ENCODE data around the gene NFATC1. TPM values are rescaled to one million over a fixed set of nuclear protein-coding genes. Genes with fewer than 3 reads are reported as not detected.

The NFATC1 gene
- total RNA-seq, 4 donors from 2014 or later: 10.1 to 15.0 (median 12.7) TPM

DNA sequence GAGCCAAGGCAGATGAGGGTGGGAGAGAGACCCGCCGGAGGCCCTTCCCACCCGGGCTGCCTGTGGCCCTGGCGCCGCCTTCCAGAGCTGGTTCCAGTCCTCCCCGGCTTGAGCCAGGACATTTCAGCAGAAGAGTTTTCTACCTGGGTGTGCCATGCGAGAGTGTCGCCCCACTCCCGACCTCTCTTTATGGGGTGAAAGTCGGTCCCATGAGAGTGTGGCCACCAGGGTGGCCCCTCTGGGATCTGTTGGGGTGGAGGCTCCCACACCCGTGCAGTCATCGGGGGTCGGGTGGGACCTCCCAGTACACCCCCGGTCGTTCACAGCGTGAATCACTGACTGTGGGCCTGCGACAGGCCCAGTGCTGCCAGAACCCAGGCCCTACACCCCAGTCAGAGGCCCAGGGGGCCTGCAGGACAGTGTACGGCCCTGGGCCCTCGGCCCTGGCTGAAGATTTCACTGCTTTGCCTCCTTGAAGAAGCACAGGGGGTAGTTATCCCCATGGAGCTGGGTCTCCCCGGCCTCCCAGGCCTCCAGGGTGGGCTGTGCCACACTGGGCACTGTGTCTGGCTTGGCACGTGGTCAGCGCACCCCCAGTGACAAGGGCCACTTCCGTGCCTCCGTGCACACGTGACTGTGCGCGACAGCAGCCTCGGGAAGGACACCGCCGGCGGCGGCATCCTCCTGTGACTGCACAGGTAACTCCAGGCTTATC lies 5.9 kb downstream of the NFATC1 start:
- H3K4me3 ChIP-seq (replicated peaks in 1 of 3): no peak overlapping the region
- peaks cover 20 to 37% of the 10 kb centered on the region in 2 donors for H3K4me1 ChIP-seq
- no peaks in the 10 kb centered on the region for H3K9me3 ChIP-seq
- no peaks in the 10 kb centered on the region for H3K36me3 ChIP-seq
- H3K27ac ChIP-seq: peak overlapping the region in 2 of 3 donors; percentile 75 to 84
- 87 to 92% methylated on average over 23 to 24 of the region's 32 CpGs for WGBS, 2 donors
- H3K27me3 ChIP-seq: no peaks in the 10 kb centered on the region
- intact Hi-C loops (cut with DNase I): no loop called here
- no peak for DNase-seq
- TF ChIP-seq CTCF (IDR thresholded peaks at IDR 0.05) (no peak), POLR2A (IDR thresholded peaks at IDR 0.05) (no peak)

- H3K9me3 ChIP-seq: no peaks in the 10 kb centered on the region
- DNase-seq: no peak
- peaks cover 17 to 31% of the 10 kb centered on the region in 2 donors for H3K4me1 ChIP-seq
- TF ChIP-seq POLR2A (IDR thresholded peaks at IDR 0.05): no peak
- TF ChIP-seq CTCF (IDR thresholded peaks at IDR 0.05): no peak
- no peaks in the 10 kb centered on the region for H3K27me3 ChIP-seq
- no peak overlapping the region for H3K27ac ChIP-seq
- no peak overlapping the region for H3K4me3 ChIP-seq (replicated peaks in 1 of 3)
- intact Hi-C loops (cut with DNase I): no loop called here
- H3K36me3 ChIP-seq: no peaks in the 10 kb centered on the region
- 93 to 97% methylated on average over 5 to 11 of the region's 16 CpGs for WGBS, 2 donors
These were observed 6.5 kb downstream of the NFATC1 start for GRCh38 chr18:79402209-79402576.

DNA sequence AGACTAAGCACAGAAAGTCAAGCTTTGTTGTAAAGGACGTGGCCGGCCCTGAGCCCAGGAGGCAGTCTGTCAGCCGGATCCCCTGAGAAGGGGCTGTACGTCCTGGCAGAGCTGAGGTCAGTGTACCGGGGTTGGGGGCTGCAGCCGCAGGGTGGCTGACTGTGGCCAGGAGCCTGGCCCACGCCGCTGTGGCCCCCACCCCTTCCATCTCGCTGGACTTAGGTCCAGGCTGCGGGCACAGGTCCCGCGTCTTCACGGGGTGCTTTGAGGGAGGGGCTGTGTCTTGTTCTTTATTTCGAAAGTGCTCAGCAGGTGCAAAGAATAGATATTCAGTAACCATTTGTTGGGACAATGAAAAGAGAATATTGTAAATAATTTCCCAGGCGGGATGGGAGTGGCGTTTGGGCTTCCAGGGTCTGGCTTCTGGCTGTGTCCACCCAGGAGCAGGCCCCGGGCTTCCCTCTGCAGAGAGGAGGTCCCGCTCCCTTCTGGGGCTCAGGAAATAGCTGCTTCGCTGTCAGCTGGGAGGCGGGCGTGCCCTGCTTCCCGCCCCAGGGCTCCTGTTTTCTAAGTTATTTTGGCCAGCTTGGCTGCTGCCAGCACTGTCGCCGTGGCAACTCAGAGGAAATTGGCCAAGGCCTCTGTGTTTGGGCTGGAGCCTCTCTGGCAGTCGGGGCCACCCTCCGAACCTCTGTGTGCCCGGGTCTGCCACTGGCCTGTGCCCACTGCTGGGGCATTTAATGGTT lies 7.4 kb downstream of the NFATC1 start:
- peak; percentile 58 to 63 for DNase-seq
- intact Hi-C loops (cut with DNase I): no loop called here
- Histone ChIP-seq H3K27ac (peak overlapping the region in 2 of 3 donors; percentile 26 to 68), H3K4me1 (peaks cover 17 to 31% of the 10 kb centered on the region in 2 donors), H3K4me3 (replicated peaks in 1 of 3) (no peak overlapping the region), H3K36me3 (no peaks in the 10 kb centered on the region), H3K9me3 (no peaks in the 10 kb centered on the region), H3K27me3 (no peaks in the 10 kb centered on the region)
- WGBS, 2 donors: 53 to 67% methylated on average over 25 to 26 of the region's 27 CpGs
- TF ChIP-seq CTCF (IDR thresholded peaks at IDR 0.05) (no peak), POLR2A (IDR thresholded peaks at IDR 0.05) (peak in 1 of 2 donors; percentile 17)

- DNase-seq: no peak
- Histone ChIP-seq H3K4me1 (peaks cover 17 to 30% of the 10 kb centered on the region in 2 donors), H3K9me3 (no peaks in the 10 kb centered on the region), H3K27me3 (no peaks in the 10 kb centered on the region), H3K4me3 (replicated peaks in 1 of 3) (no peak overlapping the region), H3K36me3 (no peaks in the 10 kb centered on the region), H3K27ac (peak overlapping the region in 2 of 3 donors; percentile 26 to 68)
- intact Hi-C loops (cut with DNase I): no loop called here
- TF ChIP-seq CTCF (IDR thresholded peaks at IDR 0.05): no peak
- no peak for TF ChIP-seq POLR2A (IDR thresholded peaks at IDR 0.05)
- 69 to 77% methylated on average over 31 of the region's 31 CpGs for WGBS, 2 donors
These were observed 8.2 kb downstream of the NFATC1 start for GRCh38 chr18:79403723-79404566.

All from thyroid gland (tissue), 4 donors.